HG02623 (cell line): ENCODE results near the gene FOXL3.
"Not testable (repeated sequence)": the region's sequence is repeated elsewhere in the genome, so short reads cannot be mapped to it uniquely, and the experiment has no call there.

Experiments
- ATAC-seq: cut with Tn5 transposase; IDR thresholded peaks from one replicate; pipeline ENCODE4 v1.9.1; 2021; ENCODE audit warnings: moderate library complexity; ENCODE audit not compliant: unreplicated experiment

FOXL3 gene

GRCh38 chr7:335358-336148, 45.6 kb downstream of the FOXL3 start:
- ATAC-seq = no peak

GRCh38 chr7:336149-336533, 46.2 kb downstream of the FOXL3 start:
- ATAC-seq = not testable (repeated sequence)

- ATAC-seq = no peak
These were observed 47.0 kb downstream of the FOXL3 start for GRCh38 chr7:336810-337566.

GRCh38 chr7:337567-337951, 47.6 kb downstream of the FOXL3 start:
- ATAC-seq = no peak

- ATAC-seq = no peak
These were observed 48.5 kb downstream of the FOXL3 start for GRCh38 chr7:338295-339061.

- ATAC-seq = no peak
These were observed 49.0 kb downstream of the FOXL3 start for GRCh38 chr7:339062-339342.

- ATAC-seq = no peak
These were observed 49.7 kb downstream of the FOXL3 start for GRCh38 chr7:339696-340095.

GRCh38 chr7:340200-340937, 50.4 kb downstream of the FOXL3 start:
- ATAC-seq = no peak
